GM12892 (cell line): Measurements from ENCODE around the gene IRS1.

ENCODE experiments used
- POLR2A ChIP-seq: IDR thresholded peaks from 2 replicates; pipeline ENCODE4 v1.6.1; 2011; ENCODE audit warnings: low read depth, low read length, control low read depth
- POLR2AphosphoS5 ChIP-seq: IDR thresholded peaks from 2 replicates; pipeline ENCODE4 v1.6.1; 2011; ENCODE audit warnings: low read depth, low read length, control low read depth

GRCh38 chr2:226694149-226694548 lies 105.5 kb downstream of the IRS1 start:
- TF ChIP-seq POLR2A (no peak), POLR2AphosphoS5 (no peak)
